Gastrocnemius medialis (tissue), 4 donors: ENCODE data around the gene L3HYPDH. TPM values are rescaled to one million over a fixed set of nuclear protein-coding genes. Genes with fewer than 3 reads are reported as not detected.

Source experiments
- ATAC-seq, 2 donors: fragments of 150-250 bp; one replicate each; pipeline ENCODE4 v1.9.1; 2016
- DNase-seq, 2 donors: peaks; one replicate each; pipeline ENCODE4 v3.0.0-alpha.2; 2019
- H3K27ac ChIP-seq, 4 donors: fragments of 200-600 bp; sonication (generic); 1 replicate in 1 of 4; 2 replicates in 3 of 4; pipeline ENCODE4 v1.5.1; 2016 to 2018; ENCODE audit warnings: mild to moderate bottlenecking in 2 of 4, moderate library complexity in 1 of 4
- H3K27me3 ChIP-seq, 3 donors: fragments of 200-600 bp; sonication (generic) in 2 of 3; 1 replicate in 1 of 3; 2 replicates in 2 of 3; pipeline versions ENCODE4 v1.5.1 to v1.6.0; 2016 to 2019; ENCODE audit warnings: mild to moderate bottlenecking in 1 of 3, moderate library complexity in 1 of 3
- H3K36me3 ChIP-seq, 2 donors: fragments of 200-600 bp; sonication (generic) in 1 of 2; one replicate each; pipeline ENCODE4 v1.5.1; 2017 to 2018
- H3K4me1 ChIP-seq, 2 donors: fragments of 200-600 bp; sonication (generic) in 1 of 2; one replicate each; pipeline ENCODE4 v1.5.1; 2016 to 2017; ENCODE audit warnings: mild to moderate bottlenecking in 2 of 2
- H3K4me3 ChIP-seq, 4 donors: fragments of 200-600 bp; sonication (generic) in 3 of 4; 1 replicate in 1 of 4; 2 replicates in 3 of 4; pipeline ENCODE4 v1.5.1; 2016 to 2019; ENCODE audit warnings: mild to moderate bottlenecking in 2 of 4
- H3K9me3 ChIP-seq, 3 donors: fragments of 200-600 bp; sonication (generic) in 2 of 3; 1 replicate in 1 of 3; 2 replicates in 2 of 3; pipeline ENCODE4 v1.5.1; 2016 to 2019
- CTCF ChIP-seq, 5 experiments: fragments of 450-650 bp in 3 of 5; fragments of 200-600 bp in 2 of 5; sonication (generic) in 2 of 5; IDR thresholded peaks in 4 of 5; conservative IDR thresholded peaks in 1 of 5; 1 replicate in 4 of 5; 2 replicates in 1 of 5; pipeline ENCODE4 v1.5.1; 2016 to 2019; ENCODE audit warnings: antibody characterized with exemption in 5 of 5, mild to moderate bottlenecking in 3 of 5, moderate library complexity in 3 of 5
- POLR2A ChIP-seq, 2 donors: fragments of 450-650 bp; IDR thresholded peaks; one replicate each; pipeline ENCODE4 v1.6.1; 2017; ENCODE audit warnings: antibody characterized with exemption in 2 of 2, mild to moderate bottlenecking in 2 of 2, moderate library complexity in 2 of 2
- in situ Hi-C, 4 donors: fragments of 200-750 bp; cut with MboI; loops; one replicate each; pipeline versions ENCODE4 v1.15.0 to v1.8.0; 2017; ENCODE audit warnings: low sequenced_read_pairs in 4 of 4
- intact Hi-C: fragments of 100-400 bp; cut with DNase I; formaldehyde crosslinking; loops from one replicate; pipeline ENCODE4 v1.15.1; 2023; ENCODE audit warnings: low total_unique reads
- total RNA-seq, 4 donors: library from RNA; depleted of rRNA; stranded (reverse); fragments of >200 nt; gene quantifications; one replicate each; pipeline versions ENCODE4 v1.1.0 to v1.2.3, GENCODE V29; 2016

Gene L3HYPDH
- total RNA-seq, 4 donors from 2014 or later, result 13.0 to 34.6 (median 22.5) TPM

GRCh38 chr14:59429790-59430189, 54.4 kb downstream of the L3HYPDH start:
- Histone ChIP-seq H3K9me3 (no peaks in the 10 kb centered on the region), H3K27me3 (no peaks in the 10 kb centered on the region), H3K36me3 (no peaks in the 10 kb centered on the region), H3K4me1 (peaks cover 0 to 9% of the 10 kb centered on the region in 2 donors), H3K27ac (no peak overlapping the region), H3K4me3 (no peak overlapping the region)
- DNase-seq (no peak), ATAC-seq (no peak)
- intact Hi-C loops, result loop anchor here (5.0 kb wide), 1 partner anchor 242 kb away; the partner anchor contains the start of gene DAAM1
- in situ Hi-C loops, result no loop called here
- TF ChIP-seq POLR2A (IDR thresholded peaks at IDR 0.05) (no peak), CTCF (IDR thresholded peaks at IDR 0.05 in 4 of 5, conservative IDR thresholded peaks at IDR 0.05 in 1 of 5) (no peak)

DNA sequence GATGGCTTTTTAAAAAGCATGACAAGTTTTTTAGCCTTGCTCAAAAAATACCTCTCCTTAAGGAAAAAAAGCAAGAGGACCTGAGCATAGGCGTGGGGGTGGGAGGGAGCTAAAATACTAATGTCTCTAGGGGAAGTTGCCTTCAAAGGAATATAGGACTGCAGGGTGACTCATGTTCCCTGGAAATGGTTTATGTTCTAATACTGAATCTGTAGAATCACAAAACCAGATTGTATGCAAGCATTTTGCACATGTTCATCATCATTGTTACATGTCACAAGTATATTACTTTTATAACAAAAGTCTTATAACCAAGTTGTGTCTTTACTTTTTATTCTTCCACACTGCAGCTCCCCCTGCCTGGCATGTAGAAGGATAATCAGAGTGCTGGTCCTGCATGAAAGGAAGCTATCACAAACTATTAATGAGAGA, 55.6 kb downstream of the L3HYPDH start:
- H3K36me3 ChIP-seq, result no peaks in the 10 kb centered on the region
- H3K27ac ChIP-seq, result peak overlapping the region in 2 of 4 donors; percentile 39 to 71
- in situ Hi-C loops, result no loop called here
- no peak overlapping the region for H3K4me3 ChIP-seq
- TF ChIP-seq CTCF (IDR thresholded peaks at IDR 0.05 in 4 of 5, conservative IDR thresholded peaks at IDR 0.05 in 1 of 5) (peak in 1 of 5 experiments; percentile 21), POLR2A (IDR thresholded peaks at IDR 0.05) (no peak)
- DNase-seq, result no peak
- H3K9me3 ChIP-seq, result no peaks in the 10 kb centered on the region
- ATAC-seq, result no peak
- peaks cover 0 to 9% of the 10 kb centered on the region in 2 donors for H3K4me1 ChIP-seq
- intact Hi-C loops, result loop anchor here (5.0 kb wide), 1 partner anchor 241 kb away; the partner anchor contains the start of gene DAAM1
- H3K27me3 ChIP-seq, result no peaks in the 10 kb centered on the region

GRCh38 chr14:59427653-59428580, 56.3 kb downstream of the L3HYPDH start:
- in situ Hi-C loops (no loop called here), intact Hi-C loops (loop anchor here (5.0 kb wide), 1 partner anchor 241 kb away; the partner anchor contains the start of gene DAAM1)
- peak; percentile 12 to 44 for DNase-seq
- H3K27ac ChIP-seq, result peak overlapping the region; percentile 12 to 71 (median 41)
- no peak for TF ChIP-seq POLR2A (IDR thresholded peaks at IDR 0.05)
- no peak for TF ChIP-seq CTCF (IDR thresholded peaks at IDR 0.05 in 4 of 5, conservative IDR thresholded peaks at IDR 0.05 in 1 of 5)
- H3K27me3 ChIP-seq, result no peaks in the 10 kb centered on the region
- H3K36me3 ChIP-seq, result no peaks in the 10 kb centered on the region
- H3K4me1 ChIP-seq, result peaks cover 0 to 9% of the 10 kb centered on the region in 2 donors
- no peak overlapping the region for H3K4me3 ChIP-seq
- no peaks in the 10 kb centered on the region for H3K9me3 ChIP-seq
- ATAC-seq, result peak; percentile 59 to 74

DNA sequence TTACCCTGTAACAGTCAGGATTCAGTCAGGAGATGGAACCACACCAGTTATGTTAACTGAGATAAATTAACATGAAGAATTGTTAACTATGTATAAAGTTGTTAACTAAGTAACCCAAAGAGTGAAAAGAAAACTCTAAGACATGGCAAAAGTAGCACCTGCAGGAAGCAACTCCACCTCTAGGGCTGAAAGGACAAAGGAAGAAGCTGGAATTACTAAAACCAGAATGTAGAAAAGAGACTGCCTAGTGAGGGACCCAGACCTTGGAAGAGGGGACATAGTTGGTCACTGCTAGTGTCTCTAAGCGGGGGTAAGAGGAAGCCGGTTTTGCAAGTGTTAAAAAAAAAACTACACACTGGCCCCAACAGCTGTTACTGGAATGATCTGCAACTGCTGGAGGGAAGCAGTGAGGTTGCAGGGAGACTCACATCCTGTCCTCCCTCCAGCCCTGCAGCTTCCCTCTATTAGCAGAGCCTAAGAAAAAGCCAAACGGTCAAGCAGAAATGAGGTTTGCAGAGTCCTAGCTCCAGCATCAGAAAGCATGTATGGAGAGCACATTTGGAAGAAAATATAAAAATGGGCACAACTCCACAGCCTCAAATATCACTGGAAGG, 58.8 kb downstream of the L3HYPDH start:
- H3K36me3 ChIP-seq, result no peaks in the 10 kb centered on the region
- no peak overlapping the region for H3K4me3 ChIP-seq
- H3K9me3 ChIP-seq, result no peaks in the 10 kb centered on the region
- DNase-seq (no peak), ATAC-seq (no peak)
- peak overlapping the region in 2 of 4 donors; percentile 43 to 62 for H3K27ac ChIP-seq
- intact Hi-C loops, result loop anchor here (5.0 kb wide), 1 partner anchor 238 kb away; the partner anchor contains the start of gene DAAM1
- in situ Hi-C loops, result no loop called here
- peaks cover 0 to 12% of the 10 kb centered on the region in 2 donors for H3K4me1 ChIP-seq
- no peak for TF ChIP-seq POLR2A (IDR thresholded peaks at IDR 0.05)
- TF ChIP-seq CTCF (IDR thresholded peaks at IDR 0.05 in 4 of 5, conservative IDR thresholded peaks at IDR 0.05 in 1 of 5), result no peak
- no peaks in the 10 kb centered on the region for H3K27me3 ChIP-seq
